OCI-LY1 (cell line): ENCODE results near the gene RNU2-63P.
A peak's percentile ranks its signal among the peaks of the same experiment; 100 is the strongest.

Experiments
- H2AFZ ChIP-seq: fragments of 200-600 bp; sonication (generic), shearing (Covaris generic); 2 replicates; pipeline ENCODE4 v1.6.0; 2014; ENCODE audit warnings: antibody characterized with exemption, mild to moderate bottlenecking, low read length
- H3F3A ChIP-seq: fragments of 200-600 bp; sonication (generic), shearing (Covaris generic); 2 replicates; pipeline ENCODE4 v1.6.0; 2014; ENCODE audit warnings: mild to moderate bottlenecking, antibody characterized with exemption, low read length, moderate library complexity; ENCODE audit not compliant: insufficient read depth
- H3K27ac ChIP-seq: fragments of 200-600 bp; sonication (generic); 2 replicates; pipeline ENCODE4 v1.5.1; 2014; ENCODE audit warnings: low read length, mixed run types, mild to moderate bottlenecking, low read depth; ENCODE audit not compliant: poor library complexity, severe bottlenecking
- H3K27me3 ChIP-seq: fragments of 200-600 bp; sonication (generic); 2 replicates; pipeline ENCODE4 v1.6.0; 2014; ENCODE audit warnings: antibody characterized with exemption, mild to moderate bottlenecking, low read length, moderate library complexity; ENCODE audit not compliant: insufficient read depth
- H3K36me3 ChIP-seq: fragments of 200-600 bp; sonication (generic); 2 replicates; pipeline ENCODE4 v1.6.1; 2014; ENCODE audit warnings: mild to moderate bottlenecking, antibody characterized with exemption, low read length, moderate library complexity, mixed read lengths; ENCODE audit not compliant: insufficient read depth
- H3K4me1 ChIP-seq: fragments of 200-600 bp; sonication (generic); 2 replicates; pipeline ENCODE4 v1.5.1; 2014; ENCODE audit warnings: mild to moderate bottlenecking, low read length, moderate library complexity; ENCODE audit not compliant: insufficient read depth, severe bottlenecking
- H3K4me2 ChIP-seq: fragments of 200-600 bp; sonication (generic), shearing (Covaris generic); 2 replicates; pipeline ENCODE4 v1.6.1; 2014; ENCODE audit warnings: low read length
- H3K4me3 ChIP-seq: fragments of 200-600 bp; sonication (generic); 2 replicates; pipeline ENCODE4 v1.5.1; 2014; ENCODE audit warnings: low read length, low read depth, mild to moderate bottlenecking, mixed read lengths; ENCODE audit not compliant: poor library complexity, severe bottlenecking
- H3K79me2 ChIP-seq: fragments of 200-600 bp; shearing (Covaris generic); 2 replicates; pipeline ENCODE4 v1.6.1; 2016; ENCODE audit warnings: mixed run types, low read length, mixed read lengths; ENCODE audit not compliant: insufficient read depth
- H3K9ac ChIP-seq: fragments of 200-600 bp; sonication (generic), shearing (Covaris generic); 2 replicates; pipeline ENCODE4 v1.6.1; 2014; ENCODE audit warnings: mild to moderate bottlenecking, low read length, mixed read lengths
- H3K9me2 ChIP-seq: fragments of 200-600 bp; sonication (generic), shearing (Covaris generic); 2 replicates; pipeline ENCODE4 v1.6.1; 2014; ENCODE audit warnings: low read depth, mild to moderate bottlenecking, low read length, mixed read lengths
- H3K9me3 ChIP-seq: fragments of 200-600 bp; shearing (Covaris generic); 2 replicates; pipeline ENCODE4 v1.6.1; 2014; ENCODE audit warnings: low read length, mixed read lengths
- H4K20me1 ChIP-seq: fragments of 200-600 bp; sonication (generic), shearing (Covaris generic); 2 replicates; pipeline ENCODE4 v1.6.0; 2016; ENCODE audit warnings: mild to moderate bottlenecking, low read length; ENCODE audit not compliant: insufficient read depth
- EZH2 ChIP-seq: fragments of 200-600 bp; sonication (generic), shearing (Covaris generic); IDR thresholded peaks from 2 replicates; pipeline ENCODE4 v1.8.0; 2017; ENCODE audit warnings: borderline replicate concordance, mixed run types, mild to moderate bottlenecking, antibody characterized with exemption, low read length, moderate library complexity, mixed read lengths
- TF ChIP-seq, protein P1 (sequence below): fragments of 200-600 bp; sonication (generic), shearing (Covaris generic); IDR thresholded peaks from 2 replicates; pipeline ENCODE4 v1.5.1; 2017; ENCODE audit warnings: mild to moderate bottlenecking, antibody characterized with exemption, low read length, moderate library complexity, mixed read lengths

RNU2-63P gene

DNA sequence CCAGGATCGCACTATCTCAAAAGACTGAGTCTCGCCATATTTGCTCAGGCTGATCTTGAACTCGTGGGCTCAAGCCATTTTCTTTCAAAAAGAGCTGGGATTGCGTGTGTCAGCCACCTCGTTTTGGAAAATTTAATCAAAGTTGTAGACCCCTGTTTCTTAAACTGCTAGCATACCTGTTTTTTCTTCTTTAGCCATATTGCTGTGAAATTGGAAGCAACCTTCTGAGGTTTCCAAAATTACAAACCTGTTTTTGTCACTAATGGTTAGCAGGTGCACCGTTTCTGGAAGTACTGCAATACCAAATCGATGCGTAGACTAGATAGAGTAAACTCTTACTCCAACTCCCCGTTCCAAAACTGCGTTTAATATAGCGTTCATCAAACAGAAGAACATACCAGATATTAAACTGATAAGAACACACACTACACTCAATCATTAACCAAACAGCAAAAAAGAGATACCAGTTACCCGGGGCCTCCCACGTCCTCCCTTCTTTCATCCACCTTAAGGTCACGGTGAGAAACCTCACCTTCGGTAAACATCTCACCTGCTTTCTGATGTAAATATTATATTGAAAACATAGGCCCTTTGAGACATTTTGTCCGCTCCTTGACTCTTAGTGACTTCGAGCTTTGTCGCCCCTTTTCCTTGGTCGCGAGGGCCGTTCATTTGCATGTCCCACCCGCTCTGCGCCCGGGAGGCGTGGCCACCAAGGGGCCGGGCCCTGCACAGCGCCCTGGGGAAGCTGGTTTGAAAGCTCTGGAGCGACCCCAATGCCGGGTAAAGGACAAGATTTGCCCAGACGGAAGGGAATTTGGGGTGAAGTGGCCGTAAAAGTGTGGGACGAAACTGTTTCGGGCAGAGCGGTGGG lies at the start of gene RNU2-63P:
Gene RNU2-63P, minus strand, starts transcription at position 462 of the 874 bp plus-strand sequence.
- peak within 1 kb of the TSS; percentile 81 for H3K4me2 ChIP-seq
- H3K27ac ChIP-seq = peak within 1 kb of the TSS; percentile 75
- H4K20me1 ChIP-seq = no peaks in the 10 kb centered on the region

DNA sequence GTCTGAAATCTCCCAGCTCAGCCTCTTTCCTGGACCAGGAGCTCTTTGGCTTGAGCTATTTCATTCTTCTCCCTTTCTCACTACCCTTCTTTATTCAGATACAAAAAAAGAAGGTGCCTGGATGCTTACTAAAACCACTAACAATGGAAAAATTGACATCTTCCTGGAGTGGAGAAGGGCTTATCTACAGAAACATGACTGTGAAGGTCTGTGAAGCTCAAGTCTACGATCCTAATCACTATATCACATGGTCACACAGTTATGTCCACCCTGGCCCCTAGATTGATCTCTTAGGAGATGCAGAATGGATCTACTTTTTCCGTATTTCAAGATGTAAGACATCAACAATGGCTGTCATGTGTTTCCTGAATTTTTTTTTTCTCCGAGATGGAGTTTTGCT lies 44.9 kb upstream of the RNU2-63P start:
- no peak overlapping the region for H2AFZ ChIP-seq
- no peak overlapping the region for H3K27ac ChIP-seq
- H3K79me2 ChIP-seq = no peaks in the 10 kb centered on the region
- TF ChIP-seq, protein P1, sequence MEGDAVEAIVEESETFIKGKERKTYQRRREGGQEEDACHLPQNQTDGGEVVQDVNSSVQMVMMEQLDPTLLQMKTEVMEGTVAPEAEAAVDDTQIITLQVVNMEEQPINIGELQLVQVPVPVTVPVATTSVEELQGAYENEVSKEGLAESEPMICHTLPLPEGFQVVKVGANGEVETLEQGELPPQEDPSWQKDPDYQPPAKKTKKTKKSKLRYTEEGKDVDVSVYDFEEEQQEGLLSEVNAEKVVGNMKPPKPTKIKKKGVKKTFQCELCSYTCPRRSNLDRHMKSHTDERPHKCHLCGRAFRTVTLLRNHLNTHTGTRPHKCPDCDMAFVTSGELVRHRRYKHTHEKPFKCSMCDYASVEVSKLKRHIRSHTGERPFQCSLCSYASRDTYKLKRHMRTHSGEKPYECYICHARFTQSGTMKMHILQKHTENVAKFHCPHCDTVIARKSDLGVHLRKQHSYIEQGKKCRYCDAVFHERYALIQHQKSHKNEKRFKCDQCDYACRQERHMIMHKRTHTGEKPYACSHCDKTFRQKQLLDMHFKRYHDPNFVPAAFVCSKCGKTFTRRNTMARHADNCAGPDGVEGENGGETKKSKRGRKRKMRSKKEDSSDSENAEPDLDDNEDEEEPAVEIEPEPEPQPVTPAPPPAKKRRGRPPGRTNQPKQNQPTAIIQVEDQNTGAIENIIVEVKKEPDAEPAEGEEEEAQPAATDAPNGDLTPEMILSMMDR = no peak
- TF ChIP-seq EZH2 = no peak
- H3K4me1 ChIP-seq = peaks cover 4% of the 10 kb centered on the region
- no peaks in the 10 kb centered on the region for H4K20me1 ChIP-seq
- no peaks in the 10 kb centered on the region for H3F3A ChIP-seq
- no peaks in the 10 kb centered on the region for H3K9me3 ChIP-seq
- no peak overlapping the region for H3K4me2 ChIP-seq
- H3K4me3 ChIP-seq = no peak overlapping the region
- H3K36me3 ChIP-seq = no peaks in the 10 kb centered on the region
- H3K27me3 ChIP-seq = no peaks in the 10 kb centered on the region
- no peak overlapping the region for H3K9ac ChIP-seq
- H3K9me2 ChIP-seq = no peaks in the 10 kb centered on the region

More for the DNA sequence above, at the start of gene RNU2-63P:
- Histone ChIP-seq H3K4me3 (peak within 1 kb of the TSS; percentile 74), H3K36me3 (no peaks in the 10 kb centered on the region; the same call in 1 of the 2 replicates), H3K79me2 (no peaks in the 10 kb centered on the region), H2AFZ (peak within 1 kb of the TSS; percentile 3; the same call in 1 of the 2 replicates), H3K9me2 (no peaks in the 10 kb centered on the region), H3K27me3 (no peaks in the 10 kb centered on the region), H3K4me1 (peaks cover 20% of the 10 kb centered on the region), H3K9me3 (peaks cover 9% of the 10 kb centered on the region; the same call in 1 of the 2 replicates), H3F3A (no peaks in the 10 kb centered on the region), H3K9ac (peak within 1 kb of the TSS; percentile 71)
- TF ChIP-seq EZH2 = no peak
- TF ChIP-seq, protein P1 = no peak

DNA sequence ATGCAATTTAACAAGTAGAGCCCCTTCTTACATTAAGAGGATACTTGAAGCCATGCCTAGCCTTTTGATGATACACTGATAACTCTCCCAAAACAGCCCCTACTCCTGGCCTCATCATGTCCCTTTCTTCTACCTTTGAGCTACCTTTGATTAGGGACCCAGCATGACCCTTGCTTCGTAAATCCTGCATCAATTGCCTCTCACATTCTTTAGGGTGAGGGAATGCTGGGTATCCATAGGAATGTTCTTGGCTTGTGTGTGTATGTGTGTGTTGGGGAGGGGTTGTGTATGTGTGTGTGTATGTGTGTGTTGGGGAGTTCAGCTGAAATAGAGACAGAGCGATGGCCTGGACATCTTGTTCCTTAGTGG lies 44.5 kb upstream of the RNU2-63P start:
- no peak overlapping the region for H2AFZ ChIP-seq
- peaks cover 8% of the 10 kb centered on the region for H3K4me1 ChIP-seq

More for the DNA sequence above, 44.5 kb upstream of the RNU2-63P start:
- Histone ChIP-seq H3F3A (no peaks in the 10 kb centered on the region), H3K27me3 (no peaks in the 10 kb centered on the region), H3K79me2 (no peaks in the 10 kb centered on the region), H3K4me2 (no peak overlapping the region), H3K27ac (no peak overlapping the region), H3K9me2 (no peaks in the 10 kb centered on the region), H3K36me3 (no peaks in the 10 kb centered on the region), H4K20me1 (no peaks in the 10 kb centered on the region), H3K9me3 (no peaks in the 10 kb centered on the region), H3K9ac (no peak overlapping the region), H3K4me3 (no peak overlapping the region)
- no peak for TF ChIP-seq EZH2
- TF ChIP-seq, protein P1 = no peak
